HEK293 (cell line): ENCODE results near the gene EPB41L5.

Experiments
- CTCF ChIA-PET: fragments of 350-600 bp; formaldehyde crosslinking; extraction: SDS; loops from one replicate; lab custom pipeline; 2021; ENCODE audit warnings: antibody characterized with exemption; lab: Yijun Ruan, JAX
- POLR2A ChIA-PET: fragments of 300-600 bp; formaldehyde crosslinking; extraction: SDS; loops from one replicate; lab custom pipeline; 2020; ENCODE audit warnings: antibody characterized with exemption, inconsistent platforms; lab: Yijun Ruan, JAX
- H3K27ac ChIP-seq: fragments of 200-500 bp; sonication (Bioruptor generic); 2 replicates; pipeline ENCODE4 v1.5.1; 2014; ENCODE audit warnings: low read depth, low read length, control low read depth, inconsistent platforms; ENCODE audit errors: extremely low read depth
- H3K36me3 ChIP-seq, 2 experiments: fragments of 200-500 bp in 1 of 2; sonication (Bioruptor generic) in 1 of 2; 1 replicate in 1 of 2; 2 replicates in 1 of 2; pipeline ENCODE4 v1.5.1; 2014 to 2017; ENCODE audit warnings: inconsistent platforms in 2 of 2, low read length in 2 of 2; ENCODE audit not compliant: control insufficient read depth in 2 of 2, insufficient read depth in 1 of 2
- H3K4me1 ChIP-seq: fragments of 200-500 bp; sonication (Bioruptor generic); 2 replicates; pipeline ENCODE4 v1.5.1; 2014; ENCODE audit warnings: mild to moderate bottlenecking, low read length, inconsistent platforms; ENCODE audit not compliant: control insufficient read depth, insufficient read depth
- H3K4me3 ChIP-seq: 2 replicates; pipeline ENCODE4 v1.5.1; 2011; ENCODE audit warnings: low read depth, mild to moderate bottlenecking, control low read depth, low read length, moderate library complexity
- H3K9me3 ChIP-seq: fragments of 200-500 bp; sonication (Bioruptor generic); 2 replicates; pipeline ENCODE4 v1.5.1; 2014; ENCODE audit warnings: low read depth, low read length, inconsistent platforms; ENCODE audit not compliant: control insufficient read depth, insufficient read depth
- PRDM4 ChIP-seq: fragments of 450-650 bp; formaldehyde crosslinking; IDR thresholded peaks from 2 replicates; pipeline ENCODE4 v1.5.1; 2017; ENCODE audit warnings: missing biosample characterization, missing genetic modification characterization
- SCRT1 ChIP-seq: fragments of 450-650 bp; formaldehyde crosslinking; IDR thresholded peaks from 2 replicates; pipeline ENCODE4 v1.5.1; 2016; ENCODE audit warnings: missing biosample characterization, missing genetic modification characterization, borderline replicate concordance
- SCRT2 ChIP-seq: fragments of 450-650 bp; formaldehyde crosslinking; IDR thresholded peaks from 2 replicates; pipeline ENCODE4 v1.5.1; 2016; ENCODE audit warnings: missing biosample characterization, missing genetic modification characterization
- ZBTB10 ChIP-seq: fragments of 450-650 bp; formaldehyde crosslinking; IDR thresholded peaks from 2 replicates; pipeline ENCODE4 v1.5.1; 2016; ENCODE audit warnings: missing biosample characterization, missing genetic modification characterization
- ZBTB17 ChIP-seq: fragments of 450-650 bp; formaldehyde crosslinking; IDR thresholded peaks from 2 replicates; pipeline ENCODE4 v1.5.1; 2016; ENCODE audit warnings: missing biosample characterization, missing genetic modification characterization
- ZBTB49 ChIP-seq: fragments of 450-650 bp; formaldehyde crosslinking; IDR thresholded peaks from 2 replicates; pipeline ENCODE4 v1.5.1; 2016; ENCODE audit warnings: missing biosample characterization, missing genetic modification characterization, low read depth
- ZNF2 ChIP-seq: fragments of 450-650 bp; formaldehyde crosslinking; IDR thresholded peaks from 2 replicates; pipeline ENCODE4 v1.5.1; 2016; ENCODE audit warnings: missing biosample characterization, missing genetic modification characterization
- ZNF239 ChIP-seq: fragments of 450-650 bp; formaldehyde crosslinking; IDR thresholded peaks from 2 replicates; pipeline ENCODE4 v1.5.1; 2016; ENCODE audit warnings: missing biosample characterization, missing genetic modification characterization
- ZNF335 ChIP-seq: fragments of 450-650 bp; formaldehyde crosslinking; conservative IDR thresholded peaks from 2 replicates; pipeline ENCODE4 v1.5.1; 2016; ENCODE audit warnings: missing biosample characterization, missing genetic modification characterization
- ZNF623 ChIP-seq: fragments of 450-650 bp; formaldehyde crosslinking; IDR thresholded peaks from 2 replicates; pipeline ENCODE4 v1.5.1; 2016; ENCODE audit warnings: missing biosample characterization, missing genetic modification characterization
- ZSCAN16 ChIP-seq: fragments of 450-650 bp; formaldehyde crosslinking; IDR thresholded peaks from 2 replicates; pipeline ENCODE4 v1.5.1; 2016; ENCODE audit warnings: missing biosample characterization, missing genetic modification characterization
- ZSCAN4 ChIP-seq: fragments of 450-650 bp; formaldehyde crosslinking; IDR thresholded peaks from 2 replicates; pipeline ENCODE4 v1.5.1; 2017; ENCODE audit warnings: missing biosample characterization, missing genetic modification characterization

The EPB41L5 gene

GRCh38 chr2:120005834-120006521, 6.9 kb upstream of the EPB41L5 start:
- POLR2A ChIA-PET, result no interaction called here
- no peaks in the 10 kb centered on the region for H3K36me3 ChIP-seq
- no peak overlapping the region for H3K4me3 ChIP-seq
- H3K4me1 ChIP-seq, result no peaks in the 10 kb centered on the region
- H3K27ac ChIP-seq, result no peak overlapping the region
- no peak for TF ChIP-seq ZNF239 (tag by site-specific recombination)
- TF ChIP-seq ZNF623, result no peak
- TF ChIP-seq ZBTB10 (tag by site-specific recombination), result no peak
- no peak for TF ChIP-seq PRDM4 (tag by site-specific recombination)
- TF ChIP-seq, all 188 proteins: peak for 0
- H3K9me3 ChIP-seq, result no peaks in the 10 kb centered on the region
- CTCF ChIA-PET, result interaction anchor here (1.4 kb wide), 1 partner anchor 249 kb away, joined by 3 read pairs; no protein-coding TSS in a partner anchor

GRCh38 chr2:120007851-120008250, 5.0 kb upstream of the EPB41L5 start:
- Histone ChIP-seq H3K4me1 (no peaks in the 10 kb centered on the region), H3K9me3 (no peaks in the 10 kb centered on the region), H3K27ac (no peak overlapping the region), H3K36me3 (no peaks in the 10 kb centered on the region), H3K4me3 (no peak overlapping the region)
- ChIA-PET POLR2A (no interaction called here), CTCF (no interaction called here)
- no peak for TF ChIP-seq ZSCAN16 (tag by site-specific recombination)

- TF ChIP-seq ZBTB17 (peak; percentile 84), SCRT1 (tag by site-specific recombination) (0 out of 2 replicates have a peak, but pooled peaks have one; percentile 26), ZSCAN4 (tag by site-specific recombination) (no peak), ZNF2 (tag by site-specific recombination) (no peak), SCRT2 (tag by site-specific recombination) (peak; percentile 55), ZNF335 (tag by site-specific recombination) (peak; percentile 47; the same call in 1 of the 2 replicates), ZBTB49 (tag by site-specific recombination) (no peak)
- no peaks in the 10 kb centered on the region for H3K36me3 ChIP-seq
- CTCF ChIA-PET, result interaction anchor here (0.7 to 1.3 kb wide), 4 partner anchors 157 to 259 kb away, joined by 3 to 5 read pairs (median 5); partner anchors contain the start of gene PTPN4
- POLR2A ChIA-PET, result interaction anchor here (0.5 to 1.9 kb wide), 16 partner anchors 9 to 302 kb away, joined by 3 to 8 read pairs (median 3); partner anchors contain the start of genes PTPN4 and RALB
- no peaks in the 10 kb centered on the region for H3K4me1 ChIP-seq
- H3K27ac ChIP-seq, result no peak overlapping the region; the same call in 1 of the 2 replicates
- H3K4me3 ChIP-seq, result peak overlapping the region; percentile 81
- H3K9me3 ChIP-seq, result no peaks in the 10 kb centered on the region
Measured at GRCh38 chr2:120012363-120012762, 514 bp upstream of the EPB41L5 start.
